ENCODE data around the gene CHST14.
"Not testable (repeated sequence)": the region's sequence is repeated elsewhere in the genome, so short reads cannot be mapped to it uniquely, and the experiment has no call there.

CHST14 gene

DNA sequence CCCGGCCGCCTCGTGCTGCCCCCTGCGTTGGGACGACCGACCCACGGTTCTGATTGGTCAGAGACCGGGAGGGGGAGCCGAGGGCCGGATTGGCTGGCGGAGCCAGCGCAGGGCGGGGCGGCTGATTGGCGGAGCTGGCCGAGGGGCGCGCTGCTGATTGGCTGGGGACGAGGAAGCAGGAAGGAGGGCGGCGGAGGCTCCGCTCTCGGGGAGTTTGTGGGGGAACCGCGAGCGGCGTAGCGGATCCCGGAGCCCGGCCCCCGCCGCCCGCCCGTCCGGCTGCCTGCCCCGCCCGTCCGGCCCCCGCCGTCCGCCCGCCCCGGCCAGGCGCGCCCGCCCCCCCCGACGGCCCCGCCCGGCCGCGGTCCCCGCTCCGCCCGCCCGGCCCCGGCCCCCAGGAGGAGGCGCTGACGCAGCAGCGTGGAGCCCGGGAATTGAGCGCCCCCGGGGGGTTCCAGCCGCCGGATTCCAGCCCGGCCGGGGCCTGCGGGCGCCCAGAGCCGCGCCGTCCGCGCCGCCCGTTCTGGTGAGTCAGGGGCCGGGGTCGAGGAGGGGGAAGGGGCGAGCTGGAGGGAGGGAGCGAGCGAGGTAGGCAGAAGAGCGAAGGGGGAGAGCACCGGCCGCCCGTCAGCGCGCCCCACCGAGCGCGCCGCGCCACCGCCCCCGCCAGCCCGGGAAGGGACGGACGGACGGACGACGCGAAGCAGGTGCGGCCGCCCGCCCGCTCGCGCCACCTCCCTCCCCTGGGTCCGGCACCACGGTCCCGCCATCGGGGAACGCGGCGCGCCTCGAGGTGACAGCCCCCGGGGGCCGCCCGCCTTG is 29.8 kb upstream of the CHST14 start, which contains the start of gene BAHD1:
BAHD1 (plus strand) TSS at position 211 of the 822 bp plus-strand sequence. CDS start 17,512 bp downstream, outside the sequence.
- peak; percentile 95 for DNase-seq

DNA sequence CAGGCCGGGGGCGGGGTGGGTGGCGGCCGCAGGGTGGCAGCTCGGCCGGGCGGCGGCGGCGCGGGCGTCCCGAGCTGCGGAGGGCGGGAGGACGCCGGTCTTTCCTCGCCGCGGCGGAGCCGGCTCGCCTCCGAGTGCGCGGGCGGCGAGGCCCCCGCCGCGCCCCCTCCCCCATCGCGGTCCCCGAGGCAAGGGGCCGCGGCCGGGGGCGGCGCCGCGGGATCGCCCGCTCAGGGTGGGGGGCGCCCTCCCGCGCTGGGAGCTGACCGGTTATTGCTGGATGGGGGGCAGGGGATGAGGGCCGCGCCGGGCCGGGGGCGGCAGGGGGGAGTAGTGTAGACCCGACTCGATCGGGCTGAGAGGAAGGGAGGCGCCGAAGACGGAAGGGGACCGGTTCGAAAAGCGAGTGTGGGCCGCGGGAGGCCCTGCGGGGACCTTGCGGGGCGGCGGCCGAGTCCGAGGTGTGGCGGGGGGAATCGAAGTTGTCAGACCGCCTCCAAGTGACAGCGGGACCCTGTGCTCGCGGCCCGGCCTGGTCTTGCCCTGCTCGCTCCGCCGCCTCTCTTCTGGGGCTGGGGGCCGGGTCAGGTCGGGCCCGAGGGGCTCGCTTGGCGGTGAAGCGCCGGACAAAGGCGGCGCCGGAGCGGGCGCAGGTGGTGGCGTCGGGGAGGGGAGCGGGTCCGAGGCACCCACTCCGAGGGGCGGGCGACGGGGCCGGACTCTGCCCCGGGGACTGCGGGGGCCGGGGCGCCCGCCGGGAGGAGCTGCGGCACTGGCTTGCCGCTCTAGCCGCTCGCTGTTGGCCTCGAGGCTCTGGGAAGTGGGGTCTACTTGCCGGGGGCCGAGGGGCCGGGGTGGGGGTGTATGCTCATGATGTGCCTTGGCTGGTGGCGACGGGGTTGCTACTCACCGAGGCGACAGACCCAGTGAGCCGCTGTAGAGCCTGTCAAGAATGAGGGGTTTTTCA is 28.9 kb upstream of the CHST14 start:
- no peak for DNase-seq

DNA sequence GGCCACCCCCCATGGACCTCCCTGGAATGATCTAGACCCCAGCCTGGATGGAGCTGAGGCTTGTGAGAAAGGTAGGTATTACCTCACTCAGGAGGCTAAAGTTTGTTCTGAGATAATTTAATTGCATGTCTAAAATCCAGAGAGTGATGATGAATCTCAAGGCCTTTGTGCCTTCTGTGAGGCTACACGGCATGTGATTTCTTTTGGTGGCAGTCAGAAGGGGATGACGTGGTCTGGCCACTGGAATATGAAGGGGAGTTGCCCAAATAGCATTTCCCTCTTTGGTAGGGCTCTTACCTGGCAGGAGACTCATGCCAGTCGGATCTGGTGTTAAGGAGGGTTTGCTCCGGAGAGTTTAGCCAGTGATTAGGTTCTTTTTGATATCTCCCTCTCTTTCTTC is 27.5 kb upstream of the CHST14 start:
- DNase-seq, result no peak

DNA sequence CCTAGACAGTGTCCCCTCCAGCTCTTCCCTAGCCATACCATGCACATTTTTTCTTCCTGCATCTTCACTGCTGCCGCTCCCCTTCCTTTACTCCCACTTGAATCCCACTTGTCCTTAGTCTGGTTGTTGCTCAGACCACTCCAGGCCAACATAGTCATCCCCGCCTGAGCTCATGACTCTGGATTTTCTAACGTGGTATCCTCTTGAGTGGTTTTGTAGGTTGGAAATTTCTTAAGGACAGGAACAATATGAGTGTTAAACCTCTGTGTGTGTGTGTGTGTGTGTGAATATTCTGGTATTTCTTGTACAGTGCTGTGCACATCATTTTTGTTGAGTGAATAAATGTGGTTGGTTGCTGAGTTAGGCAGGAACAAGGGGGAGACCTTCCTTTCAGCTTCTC is 26.9 kb upstream of the CHST14 start:
- no peak for DNase-seq

DNA sequence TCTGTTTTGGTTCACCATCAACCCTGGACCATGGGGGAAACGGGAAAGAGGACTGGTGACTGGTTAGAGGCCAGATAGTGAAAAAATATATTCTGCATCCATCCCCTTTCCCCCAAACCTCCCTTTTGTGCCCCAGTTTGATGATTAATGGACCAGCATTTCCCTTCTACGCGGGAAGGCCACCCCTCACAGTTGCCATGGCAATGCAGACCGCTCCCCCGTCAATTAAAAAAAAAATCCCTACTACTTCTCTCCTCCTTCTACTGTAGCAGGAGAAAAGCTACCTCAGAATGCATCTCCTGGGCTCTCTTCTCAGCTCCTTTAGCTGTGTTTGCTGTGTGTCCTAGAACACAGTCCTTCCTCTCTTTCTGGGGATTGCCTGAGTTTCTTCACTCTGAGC is 26.0 kb upstream of the CHST14 start:
- no peak for DNase-seq

DNA sequence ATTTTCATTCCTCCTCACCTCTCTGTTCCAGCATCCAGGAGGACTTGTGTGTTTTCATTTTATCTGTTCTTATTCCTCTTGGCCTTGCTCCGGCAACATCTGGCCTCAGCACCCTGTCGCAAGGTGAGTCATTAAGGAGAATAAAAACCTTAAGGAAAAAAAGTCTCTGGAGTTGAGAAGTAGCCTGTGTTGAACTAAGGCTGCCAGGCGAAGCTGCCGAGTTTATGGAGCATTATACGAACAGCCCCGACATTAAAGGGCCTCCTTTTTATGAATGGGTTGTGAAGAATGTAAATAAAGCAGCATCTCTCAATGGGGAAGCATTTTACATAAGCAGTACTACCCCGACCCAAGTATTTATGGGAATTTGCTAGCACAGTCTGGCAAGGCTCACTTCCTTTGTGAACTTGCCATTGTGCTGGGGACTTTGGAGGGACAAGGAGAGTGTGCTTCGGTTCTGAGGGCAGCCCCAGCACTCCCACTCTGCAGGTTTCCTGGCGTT is 25.3 kb upstream of the CHST14 start:
- peak; percentile 57 for DNase-seq

DNA sequence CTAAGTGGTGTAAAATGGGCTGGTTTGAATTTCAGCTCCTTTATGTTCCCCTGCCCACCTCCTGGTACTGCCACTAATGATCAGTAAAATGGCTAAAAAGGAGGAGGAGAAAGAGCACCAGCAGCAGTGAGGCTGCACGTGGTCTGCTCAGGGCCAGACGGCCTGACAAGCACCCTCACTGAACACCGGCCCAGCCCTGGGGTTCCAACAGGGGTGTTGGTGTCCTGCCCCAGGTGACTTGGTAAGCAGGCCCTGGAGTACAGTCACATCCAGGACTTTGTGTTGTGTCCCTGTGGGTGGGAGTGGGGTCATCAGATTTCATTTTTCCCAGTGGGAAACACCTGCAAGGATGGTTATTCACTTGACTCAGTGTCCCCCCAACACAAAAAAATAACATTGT is 24.6 kb upstream of the CHST14 start:
- no peak for DNase-seq

DNA sequence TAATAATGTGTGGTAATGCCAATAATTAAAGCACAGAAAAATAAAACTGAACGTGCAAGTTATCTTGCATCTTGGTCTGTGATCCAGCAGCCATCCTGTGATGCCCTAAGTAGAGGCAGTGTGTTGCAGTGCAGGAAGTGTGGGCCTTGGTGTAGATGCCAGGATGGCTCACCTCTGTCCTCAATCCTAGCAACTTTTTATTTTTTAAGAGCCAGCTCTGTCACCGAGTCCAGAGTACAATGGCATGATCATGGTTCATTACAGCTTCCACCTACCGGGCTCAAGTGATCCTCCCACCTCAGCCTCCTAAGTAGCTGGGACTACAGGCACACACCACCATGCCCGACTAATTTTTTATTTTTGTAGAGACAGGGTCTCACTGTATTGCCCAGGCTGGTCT is 22.4 kb upstream of the CHST14 start:
- DNase-seq, result no peak

DNA sequence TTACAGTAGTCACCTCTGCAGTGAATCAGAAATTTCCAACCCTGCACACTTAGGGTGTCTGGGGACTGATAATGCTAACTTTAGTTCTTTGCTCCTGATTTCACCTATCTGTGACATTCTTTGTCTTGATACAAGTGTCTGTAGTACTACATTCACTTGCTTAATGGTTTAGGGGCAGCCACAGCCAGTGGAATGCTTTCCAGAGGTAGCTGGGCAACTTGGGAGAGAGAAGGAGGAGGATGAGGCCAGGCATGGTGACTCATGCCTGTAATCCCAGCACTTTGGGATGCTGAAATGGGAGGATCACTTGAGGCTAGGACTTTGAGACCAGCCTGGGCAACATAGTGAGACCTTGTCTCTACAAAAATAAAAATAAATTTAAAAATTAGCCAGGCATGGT is 21.5 kb upstream of the CHST14 start:
- DNase-seq, result peak; percentile 40

DNA sequence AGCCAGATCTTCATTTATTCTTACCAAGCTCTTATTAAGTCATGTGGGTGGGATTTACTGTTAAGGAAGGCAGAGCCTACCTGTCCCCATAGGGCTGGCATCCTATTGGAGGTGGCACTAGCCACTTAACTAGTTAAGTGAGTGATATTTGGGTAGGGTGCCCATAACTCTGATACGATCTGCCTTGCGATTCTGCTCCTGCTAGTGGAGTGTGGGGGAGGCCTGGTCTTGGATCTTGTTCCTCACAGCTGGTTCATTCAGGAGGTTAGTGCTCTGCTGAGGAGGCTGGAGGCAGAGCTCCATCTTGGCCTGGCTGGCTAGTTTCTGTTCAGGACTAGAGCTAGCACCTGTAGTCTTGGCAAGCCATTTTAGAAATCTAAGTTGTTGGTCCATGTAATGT is 20.7 kb upstream of the CHST14 start:
- DNase-seq, result no peak

DNA sequence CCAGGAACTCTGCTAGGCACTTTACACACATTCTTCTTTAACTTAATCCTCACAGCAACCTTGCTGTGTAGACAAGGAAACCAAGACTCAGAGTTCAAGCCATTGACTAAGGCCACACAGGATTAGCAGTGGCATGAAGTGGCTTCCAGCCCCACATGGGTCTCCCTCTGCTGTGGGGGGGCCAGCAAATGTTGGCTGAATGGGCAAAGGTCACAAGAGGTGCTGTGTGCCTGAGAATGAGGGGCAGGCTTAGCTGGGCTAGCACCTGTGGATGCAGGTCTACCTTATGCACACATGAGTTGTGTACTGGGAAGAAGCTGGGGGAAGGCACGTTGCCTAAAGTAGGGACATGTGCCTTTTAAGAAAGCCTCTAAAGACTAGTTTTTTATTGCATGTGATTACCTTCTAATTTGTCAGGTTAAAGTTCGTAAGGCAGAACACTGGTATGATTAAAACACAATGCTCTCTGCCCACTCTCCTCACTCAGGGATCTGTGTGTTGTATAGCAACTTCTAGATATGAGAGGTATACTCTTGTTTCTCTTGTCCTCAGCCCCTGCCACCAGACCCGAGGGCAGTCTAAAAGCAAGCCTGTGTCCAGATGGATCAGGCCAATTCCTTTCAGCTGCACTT is 19.1 kb upstream of the CHST14 start:
- no peak for DNase-seq

DNA sequence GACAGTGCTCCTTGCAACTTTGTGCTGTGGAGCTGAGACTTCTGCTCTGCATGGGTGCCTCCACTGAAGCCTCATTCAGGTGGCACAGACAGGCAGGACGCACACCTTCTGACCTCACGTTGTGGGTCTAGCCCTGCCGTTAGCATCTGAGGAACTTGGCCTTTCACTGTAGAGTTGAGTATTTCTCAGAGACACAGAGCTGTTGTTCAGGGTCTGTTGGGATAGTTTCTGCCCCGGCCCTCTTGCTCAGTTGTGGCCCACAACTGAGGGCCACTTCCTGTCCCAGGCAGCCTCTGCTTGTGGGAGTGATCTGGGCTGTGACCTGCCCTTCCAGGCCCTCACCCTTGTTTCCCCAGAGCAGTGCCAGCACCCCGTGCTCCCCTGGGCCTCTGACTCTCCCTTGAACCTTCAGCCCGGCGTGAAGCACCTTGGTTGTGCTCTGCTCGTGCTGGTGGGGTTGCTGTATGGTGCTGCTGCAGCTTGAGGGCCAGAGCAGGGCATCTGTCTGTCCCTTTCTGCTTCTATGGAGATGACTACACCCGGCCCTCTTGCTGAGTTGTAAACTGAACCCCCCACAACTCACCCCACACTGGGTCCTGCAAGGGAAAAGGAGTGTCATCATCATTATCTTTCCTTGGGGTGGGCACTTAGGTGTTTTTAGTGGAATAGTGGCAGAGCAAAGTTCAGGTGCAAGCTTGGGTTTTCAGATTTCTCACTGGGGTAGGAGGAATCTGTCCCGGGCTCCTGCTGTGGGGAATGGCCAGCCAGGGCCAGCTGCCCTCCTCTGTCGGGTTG is 18.3 kb upstream of the CHST14 start:
- no peak for DNase-seq

DNA sequence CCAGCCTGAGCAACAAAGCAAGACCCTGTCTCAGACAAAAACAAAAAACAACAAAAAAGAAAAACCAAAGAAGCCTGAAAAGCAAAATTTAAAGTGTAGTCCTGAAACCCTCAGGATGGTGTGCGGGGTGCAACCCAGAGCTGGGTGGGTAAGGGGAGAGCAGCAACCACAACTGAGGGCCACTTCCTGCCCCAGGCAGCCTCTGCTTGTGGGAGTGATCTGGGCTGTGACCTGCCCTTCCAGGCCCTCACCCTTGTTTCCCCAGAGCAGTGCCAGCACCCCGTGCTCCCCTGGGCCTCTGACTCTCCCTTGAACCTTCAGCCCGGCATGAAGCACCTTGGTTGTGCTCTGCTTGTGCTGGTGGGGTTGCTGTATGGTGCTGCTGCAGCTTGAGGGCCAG is 16.8 kb upstream of the CHST14 start:
- DNase-seq, result not testable (repeated sequence)

DNA sequence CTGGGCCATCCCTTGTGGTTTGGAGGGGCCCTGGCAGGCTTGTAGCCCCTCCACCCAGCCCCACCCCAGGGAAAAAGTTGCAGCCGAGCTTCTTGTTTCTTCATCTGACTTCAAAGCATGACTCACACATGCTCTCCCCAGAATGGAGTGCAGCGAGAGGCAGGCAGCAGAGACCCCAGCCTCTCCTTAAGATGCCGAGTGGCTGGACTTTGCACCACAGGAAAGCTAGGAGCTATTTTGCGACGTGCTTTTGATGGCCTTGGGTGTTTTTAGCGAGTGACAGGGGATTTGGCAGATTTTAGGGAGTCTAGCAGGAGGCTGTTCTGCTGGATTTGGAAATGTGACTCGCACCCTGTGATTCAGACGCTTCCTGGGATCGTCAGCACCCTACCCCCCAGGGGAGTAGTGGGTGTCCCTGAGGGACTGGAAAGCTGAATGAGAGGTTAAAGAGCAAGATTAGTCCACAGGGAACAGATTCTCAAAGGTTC is 15.8 kb upstream of the CHST14 start:
- peak; percentile 42 for DNase-seq

DNA sequence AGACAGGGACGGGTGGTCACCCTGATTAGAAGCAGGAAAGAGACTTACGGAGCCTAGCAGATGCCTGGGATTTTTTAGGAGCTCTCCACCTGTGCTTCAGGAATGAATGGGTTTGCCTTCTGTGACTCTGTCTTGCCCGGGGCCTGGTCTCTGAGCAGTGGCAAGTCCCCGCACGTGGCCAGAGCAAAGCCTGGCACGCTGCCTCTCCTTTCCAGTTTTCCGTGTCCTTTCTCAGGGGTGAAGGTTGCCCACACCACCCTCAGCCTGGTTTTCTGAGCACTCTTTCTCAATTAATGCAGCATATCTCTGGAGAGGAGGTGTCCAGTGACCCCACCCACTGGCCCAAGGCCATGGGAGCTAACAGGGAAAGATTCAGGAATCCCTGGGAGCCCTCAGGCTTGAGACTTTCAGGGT is 14.5 kb upstream of the CHST14 start:
- DNase-seq, result no peak

DNA sequence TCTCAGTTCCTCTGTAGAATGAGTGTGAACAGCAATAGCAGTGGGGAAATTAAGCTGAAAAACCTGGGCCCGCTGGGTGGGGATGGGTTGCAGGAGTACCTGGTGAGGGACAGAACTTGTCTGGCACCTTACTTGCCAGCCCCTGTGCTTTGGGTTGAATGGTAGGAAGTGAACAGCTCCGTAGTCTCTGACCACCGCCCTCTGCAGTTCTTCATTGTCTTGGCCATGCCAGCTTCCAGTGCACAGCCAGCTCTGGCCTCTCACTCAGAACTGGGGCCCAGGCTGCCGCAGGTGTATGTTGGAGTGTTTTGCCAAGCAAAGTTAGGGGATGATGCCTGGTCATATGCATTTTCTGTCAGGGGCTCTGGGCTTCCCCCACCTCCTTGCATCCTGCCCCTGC is 14.0 kb upstream of the CHST14 start:
- DNase-seq, result no peak

DNA sequence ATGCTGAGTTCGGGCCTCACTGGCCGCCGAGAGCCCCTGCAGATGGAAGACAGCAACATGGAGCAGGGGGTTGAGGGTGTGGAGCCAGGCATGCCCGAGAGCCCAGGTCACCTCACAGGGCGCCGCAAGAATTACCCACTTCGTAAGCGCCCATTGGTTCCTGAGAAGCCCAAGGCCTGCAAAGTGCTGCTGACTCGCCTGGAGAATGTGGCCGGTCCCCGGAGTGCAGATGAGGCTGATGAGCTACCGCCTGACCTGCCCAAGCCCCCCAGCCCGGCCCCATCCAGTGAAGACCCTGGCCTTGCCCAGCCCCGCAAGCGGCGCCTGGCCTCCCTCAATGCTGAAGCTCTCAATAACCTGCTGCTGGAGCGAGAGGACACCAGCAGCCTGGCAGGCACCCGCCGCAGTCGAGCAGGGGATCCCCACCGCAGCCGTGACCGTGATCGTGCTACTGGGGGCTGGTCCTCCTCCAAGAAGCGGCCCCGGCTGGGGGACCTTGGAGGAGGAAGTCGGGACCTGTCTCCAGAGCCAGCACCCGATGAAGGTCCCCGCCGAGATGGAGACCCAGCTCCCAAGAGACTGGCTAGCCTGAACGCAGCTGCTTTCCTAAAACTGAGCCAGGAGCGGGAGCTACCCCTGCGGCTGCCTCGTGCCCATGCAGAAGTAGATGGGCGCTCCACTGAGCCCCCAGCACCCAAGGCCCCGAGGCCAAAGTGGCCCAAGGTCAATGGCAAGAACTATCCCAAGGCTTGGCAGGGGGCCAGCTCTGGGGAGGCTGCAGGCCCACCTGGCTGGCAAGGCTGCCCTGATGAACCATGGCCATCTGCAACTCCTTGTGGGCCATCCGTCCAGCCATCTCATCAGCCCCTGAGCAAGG is 12.1 kb upstream of the CHST14 start:
- DNase-seq, result no peak

DNA sequence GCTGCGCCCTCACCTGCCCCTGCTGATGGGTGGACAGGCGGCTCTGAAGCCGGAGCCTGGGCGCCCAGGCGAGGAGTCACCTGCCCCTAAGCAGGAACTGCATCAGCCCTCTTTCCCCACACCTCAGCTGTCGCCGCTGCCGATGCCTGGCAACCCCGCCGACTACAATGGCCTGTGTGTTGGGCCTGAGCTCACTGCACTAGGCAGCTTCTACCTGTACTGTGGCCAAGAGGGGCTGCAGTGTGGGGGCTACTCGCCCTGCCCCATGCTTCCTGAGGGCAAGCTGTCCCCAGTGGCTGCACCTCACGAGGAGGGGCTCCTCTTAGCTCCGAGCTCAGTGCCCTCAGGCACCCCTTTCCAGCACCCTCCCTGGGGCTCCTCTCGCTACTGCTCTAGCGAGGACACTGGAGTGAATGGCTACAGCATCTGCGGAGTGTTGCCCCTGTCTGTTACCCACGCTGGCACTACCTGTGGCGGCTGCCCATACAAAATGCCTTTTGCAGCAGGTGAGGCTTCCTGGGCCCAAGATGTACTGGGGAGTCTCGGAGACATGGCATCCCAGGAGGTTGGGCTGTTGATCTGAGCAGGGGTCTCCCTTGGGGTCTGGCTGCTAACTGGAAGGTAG is 11.3 kb upstream of the CHST14 start:
- no peak for DNase-seq

DNA sequence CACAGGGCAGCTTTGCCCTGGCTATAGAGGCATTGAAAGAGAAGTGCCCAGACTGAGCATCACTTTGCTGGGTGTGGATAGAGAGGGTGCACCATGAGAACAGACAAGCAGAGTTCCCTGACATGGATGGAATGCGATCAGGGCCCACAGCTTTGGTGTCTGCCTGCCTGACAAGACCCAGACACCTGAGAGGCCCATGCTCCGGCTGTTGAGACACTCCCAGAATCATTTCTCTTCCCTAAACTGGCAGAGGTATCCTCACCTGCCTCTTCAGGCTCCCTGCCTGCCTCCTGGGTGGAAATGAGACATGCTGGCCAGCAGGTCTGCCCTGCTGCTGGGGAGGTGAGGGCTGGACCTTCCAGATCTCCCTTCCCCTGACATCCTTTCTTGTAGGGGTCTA is 10.4 kb upstream of the CHST14 start:
- DNase-seq, result no peak

DNA sequence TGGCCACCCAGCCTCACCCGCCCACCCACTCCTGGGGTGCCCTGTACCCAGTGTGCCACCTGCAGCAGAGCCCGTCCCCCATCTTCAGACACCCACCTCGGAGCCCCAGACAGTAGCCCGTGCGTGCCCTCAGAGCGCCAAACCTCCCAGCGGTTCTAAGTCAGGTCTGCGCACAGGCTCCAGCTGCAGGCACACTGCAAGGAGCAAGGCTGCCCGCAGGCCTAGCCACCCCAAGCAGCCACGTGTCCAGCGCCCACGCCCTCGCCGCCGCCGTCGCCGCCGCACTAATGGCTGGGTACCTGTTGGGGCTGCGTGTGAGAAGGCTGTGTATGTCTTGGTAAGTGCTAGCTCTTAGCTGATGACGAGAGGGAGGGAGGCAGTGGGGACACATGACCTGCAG is 8.8 kb upstream of the CHST14 start:
- DNase-seq, result no peak

Measured in fibroblast of skin of abdomen (primary cell).